Omental fat pad (tissue), 4 donors: ENCODE measurements around the gene SSC5D. TPM values are rescaled to one million over a fixed set of nuclear protein-coding genes. Genes with fewer than 3 reads are reported as not detected.

Experiments
- ATAC-seq: fragments of 150-250 bp; one replicate; pipeline ENCODE4 v1.9.1; 2016; ENCODE audit warnings: mild to moderate bottlenecking, moderate library complexity; ENCODE audit not compliant: low FRiP score
- DNase-seq: peaks from one replicate; pipeline ENCODE4 v3.0.0-alpha.2; 2019; ENCODE audit warnings: low spot score
- total RNA-seq, 4 donors: library from RNA; depleted of rRNA; stranded (reverse); fragments of >200 nt; gene quantifications; one replicate each; pipeline ENCODE4 v1.1.0, GENCODE V29; 2016
- TF ChIP-seq, protein P1 (sequence below), 3 donors: fragments of 450-650 bp; IDR thresholded peaks; one replicate each; pipeline ENCODE4 v1.5.1; 2016 to 2017; ENCODE audit warnings: antibody characterized with exemption in 3 of 3, mild to moderate bottlenecking in 3 of 3, moderate library complexity in 2 of 3

Gene SSC5D
- total RNA-seq, 4 donors from 2014 or later, result 1.6 to 6.1 (median 3.5) TPM

DNA sequence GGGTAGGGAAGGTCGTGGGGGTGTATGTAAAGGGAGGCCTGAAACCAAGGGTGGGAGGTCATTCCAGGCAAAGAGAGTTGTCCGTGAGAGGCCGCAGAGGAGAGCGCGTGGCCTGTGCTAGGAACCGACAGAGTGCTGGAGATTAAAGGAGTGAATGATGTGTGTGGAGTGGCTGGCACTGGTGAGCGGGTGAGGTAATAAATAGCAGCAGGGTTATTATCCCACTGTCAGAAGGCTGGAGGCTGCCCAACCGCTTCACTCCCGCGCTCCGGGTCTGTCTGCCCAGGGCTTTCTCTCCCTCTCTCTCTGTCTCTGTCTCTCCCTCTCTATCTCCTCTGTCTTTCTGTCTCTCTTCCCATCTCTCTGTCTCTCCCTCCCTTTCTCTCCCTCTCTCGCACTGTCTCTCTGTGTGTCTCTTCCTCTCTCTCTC, 75.0 kb downstream of the SSC5D start:
- peak; percentile 93 for ATAC-seq
- DNase-seq, result peak; percentile 41
- TF ChIP-seq, protein P1, sequence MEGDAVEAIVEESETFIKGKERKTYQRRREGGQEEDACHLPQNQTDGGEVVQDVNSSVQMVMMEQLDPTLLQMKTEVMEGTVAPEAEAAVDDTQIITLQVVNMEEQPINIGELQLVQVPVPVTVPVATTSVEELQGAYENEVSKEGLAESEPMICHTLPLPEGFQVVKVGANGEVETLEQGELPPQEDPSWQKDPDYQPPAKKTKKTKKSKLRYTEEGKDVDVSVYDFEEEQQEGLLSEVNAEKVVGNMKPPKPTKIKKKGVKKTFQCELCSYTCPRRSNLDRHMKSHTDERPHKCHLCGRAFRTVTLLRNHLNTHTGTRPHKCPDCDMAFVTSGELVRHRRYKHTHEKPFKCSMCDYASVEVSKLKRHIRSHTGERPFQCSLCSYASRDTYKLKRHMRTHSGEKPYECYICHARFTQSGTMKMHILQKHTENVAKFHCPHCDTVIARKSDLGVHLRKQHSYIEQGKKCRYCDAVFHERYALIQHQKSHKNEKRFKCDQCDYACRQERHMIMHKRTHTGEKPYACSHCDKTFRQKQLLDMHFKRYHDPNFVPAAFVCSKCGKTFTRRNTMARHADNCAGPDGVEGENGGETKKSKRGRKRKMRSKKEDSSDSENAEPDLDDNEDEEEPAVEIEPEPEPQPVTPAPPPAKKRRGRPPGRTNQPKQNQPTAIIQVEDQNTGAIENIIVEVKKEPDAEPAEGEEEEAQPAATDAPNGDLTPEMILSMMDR (IDR thresholded peaks at IDR 0.05), result no peak

DNA sequence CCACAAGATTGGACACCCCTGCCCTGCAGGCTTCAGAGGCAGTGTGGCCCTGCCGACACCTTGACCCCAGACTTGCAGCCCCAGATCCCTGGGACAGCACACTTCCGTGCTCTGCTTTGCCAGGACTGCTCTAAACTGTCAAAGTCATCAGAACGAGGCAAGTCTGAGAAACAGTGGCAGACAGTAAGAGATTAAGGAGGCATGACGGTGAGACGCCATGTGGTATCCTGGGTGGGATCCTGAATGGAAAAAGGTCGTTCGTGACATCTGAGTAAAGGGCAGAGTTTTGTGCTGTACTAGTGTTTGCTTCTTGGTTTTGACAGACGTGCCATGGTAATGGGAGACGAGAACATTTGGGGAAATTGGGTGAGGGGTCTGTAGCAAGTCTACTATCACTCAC, 78.6 kb downstream of the SSC5D start:
- ATAC-seq (no peak), DNase-seq (no peak)
- TF ChIP-seq, protein P1 (IDR thresholded peaks at IDR 0.05), result no peak

DNA sequence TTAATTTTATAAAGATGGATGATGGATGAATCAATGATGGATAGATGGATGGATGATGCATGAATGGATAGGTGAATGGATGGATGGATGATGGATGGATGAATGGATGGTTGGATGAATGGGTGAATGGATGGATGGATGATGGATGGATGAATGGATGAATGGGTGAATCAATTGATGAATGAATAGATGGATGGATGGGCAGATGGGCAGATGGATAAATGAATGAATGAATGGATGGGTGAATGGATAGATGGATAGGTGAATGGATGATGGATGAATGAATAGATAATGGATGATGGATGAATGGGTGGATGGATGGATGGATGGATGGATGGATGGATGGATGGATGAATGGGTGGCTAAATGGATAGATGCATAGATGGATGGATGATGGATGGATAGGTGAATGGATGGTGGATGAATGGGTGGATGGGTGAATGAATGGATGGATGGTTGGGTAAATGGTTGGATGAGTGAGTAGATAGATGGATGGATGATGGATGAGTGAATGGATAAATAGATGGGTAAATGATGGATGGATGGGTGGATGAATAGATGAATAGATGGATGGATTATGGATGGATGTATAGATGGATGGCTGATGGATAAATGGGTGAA, 79.6 kb downstream of the SSC5D start:
- ATAC-seq, result no peak
- TF ChIP-seq, protein P1 (IDR thresholded peaks at IDR 0.05), result no peak
- no peak for DNase-seq

Other genes with a start within 250 kb of the SSC5D start
- gene PPP6R1, start 229.4 kb upstream of the SSC5D start, total RNA-seq, result 10 to 100 TPM; 27.8 to 43.6 (median 35.5) TPM
- 10 to 100 TPM; 19.5 to 25.9 (median 21.2) TPM for gene HSPBP1, start 208.3 kb upstream of the SSC5D start, total RNA-seq
- 1 to 10 TPM in 1 of 4 donors, under 1 TPM in 1, not detected in 2; 0.19 to 2.1 TPM for gene BRSK1, start 204.4 kb upstream of the SSC5D start, total RNA-seq
- 10 to 100 TPM in 2 of 4 donors, 1 to 10 TPM in 2; 5.6 to 26.7 (median 16.6) TPM for gene TMEM150B, start 163.1 kb upstream of the SSC5D start, total RNA-seq
- gene KMT5C, start 148.6 kb upstream of the SSC5D start, total RNA-seq, result 10 to 100 TPM in 1 of 4 donors, 1 to 10 TPM in 3; 5.3 to 22.9 (median 6.8) TPM
- under 1 TPM in 1 of 4 donors, not detected in 3; 0.56 TPM for gene COX6B2, start 133.7 kb upstream of the SSC5D start, total RNA-seq
- gene GARIN5B, start 125.2 kb upstream of the SSC5D start, total RNA-seq, result under 1 TPM in 1 of 4 donors, not detected in 3; 0.09 TPM
- 1 to 10 TPM in 1 of 4 donors, under 1 TPM in 1, not detected in 2; 0.28 to 1.2 TPM for gene IL11, start 118.0 kb upstream of the SSC5D start, total RNA-seq
- not detected for gene TMEM190, start 111.6 kb upstream of the SSC5D start, total RNA-seq
- gene TMEM238, start 104.1 kb upstream of the SSC5D start, total RNA-seq, result 1 to 10 TPM in 3 of 4 donors, not detected in 1; 1.5 to 1.7 (median 1.6) TPM
- 100 to 1,000 TPM; 490 to 747 (median 555) TPM for gene RPL28, start 102.5 kb upstream of the SSC5D start, total RNA-seq
- gene UBE2S, start 80.6 kb upstream of the SSC5D start, total RNA-seq, result 10 to 100 TPM in 2 of 4 donors, 1 to 10 TPM in 2; 7.4 to 25.6 (median 13.0) TPM
- not detected for gene SHISA7, start 45.1 kb upstream of the SSC5D start, total RNA-seq
- gene ISOC2, start 26.8 kb upstream of the SSC5D start, total RNA-seq, result 10 to 100 TPM; 52.5 to 96.8 (median 62.5) TPM
- not detected for gene C19orf85, start 23.7 kb upstream of the SSC5D start, total RNA-seq
- 1 to 10 TPM; 1.7 to 6.4 (median 2.6) TPM for gene ZNF628, start 11.8 kb upstream of the SSC5D start, total RNA-seq
- 1 to 10 TPM; 2.3 to 4.6 (median 2.6) TPM for gene NAT14, start 3.2 kb upstream of the SSC5D start, total RNA-seq
- gene SBK2, start 48.7 kb downstream of the SSC5D start, total RNA-seq, result under 1 TPM in 1 of 4 donors, not detected in 3; 0.56 TPM
- 1 to 10 TPM in 1 of 4 donors, under 1 TPM in 2, not detected in 1; 0.36 to 1.5 (median 0.79) TPM for gene SBK3, start 57.1 kb downstream of the SSC5D start, total RNA-seq
- gene ZNF579, start 92.4 kb downstream of the SSC5D start, total RNA-seq, result 1 to 10 TPM; 1.3 to 4.0 (median 2.3) TPM
- gene FIZ1, start 111.1 kb downstream of the SSC5D start, total RNA-seq, result 1 to 10 TPM; 4.2 to 7.1 (median 5.0) TPM
- 10 to 100 TPM; 15.6 to 27.5 (median 17.4) TPM for gene ZNF524, start 111.9 kb downstream of the SSC5D start, total RNA-seq
- 1 to 10 TPM; 2.2 to 6.3 (median 3.8) TPM for gene ZNF865, start 117.2 kb downstream of the SSC5D start, total RNA-seq
- 1 to 10 TPM; 2.5 to 3.8 (median 3.2) TPM for gene ZNF784, start 136.1 kb downstream of the SSC5D start, total RNA-seq
- gene ZNF580, start 152.6 kb downstream of the SSC5D start, total RNA-seq, result 10 to 100 TPM; 11.4 to 20.5 (median 13.8) TPM
- 10 to 100 TPM in 3 of 4 donors, 1 to 10 TPM in 1; 9.9 to 15.0 (median 11.9) TPM for gene ZNF581, start 155.2 kb downstream of the SSC5D start, total RNA-seq
- gene CCDC106, start 159.8 kb downstream of the SSC5D start, total RNA-seq, result 10 to 100 TPM in 3 of 4 donors, 1 to 10 TPM in 1; 9.8 to 15.2 (median 11.0) TPM
- gene U2AF2, start 166.6 kb downstream of the SSC5D start, total RNA-seq, result 100 to 1,000 TPM in 2 of 4 donors, 10 to 100 TPM in 2; 55.2 to 132 (median 86.1) TPM
- gene EPN1, start 186.8 kb downstream of the SSC5D start, total RNA-seq, result 10 to 100 TPM; 56.4 to 82.3 (median 62.0) TPM
- gene NLRP9, start 250.0 kb downstream of the SSC5D start, total RNA-seq, result not detected